ENCODE results near the gene HSPA12A. TPM values are rescaled to one million over a fixed set of nuclear protein-coding genes. Genes with fewer than 3 reads are reported as not detected.

Gene HSPA12A
- total RNA-seq, 2 donors from 2014 or later, result 0.08 TPM; not detected in 1

- H3K27ac Mint-ChIP-seq, result no peak overlapping the region
- H3K27me3 Mint-ChIP-seq, result peaks cover 0 to 5% of the 10 kb centered on the region in 2 donors
- ATAC-seq, result no peak
- no peak for DNase-seq (ENCODE audit: low spot score)
- H3K4me3 Mint-ChIP-seq, result no peak overlapping the region
- no peaks in the 10 kb centered on the region for H3K9me3 Mint-ChIP-seq
- H3K36me3 Mint-ChIP-seq, result no peaks in the 10 kb centered on the region
- H3K4me1 Mint-ChIP-seq (ENCODE audit: low read depth in 2 of 2), result peaks cover 0 to 3% of the 10 kb centered on the region in 2 donors
These were observed 36.8 kb upstream of the HSPA12A start for GRCh38 chr10:116779076-116779687.

- Mint-ChIP-seq H3K9me3 (no peaks in the 10 kb centered on the region), H3K4me3 (no peak overlapping the region), H3K36me3 (no peaks in the 10 kb centered on the region)
These were observed 34.6 kb upstream of the HSPA12A start for GRCh38 chr10:116777006-116777405.

GRCh38 chr10:116775488-116776400 lies 33.4 kb upstream of the HSPA12A start:
- H3K36me3 Mint-ChIP-seq, result no peaks in the 10 kb centered on the region
- no peaks in the 10 kb centered on the region for H3K9me3 Mint-ChIP-seq
- H3K4me1 Mint-ChIP-seq (ENCODE audit: low read depth in 2 of 2), result no peaks in the 10 kb centered on the region
- DNase-seq (ENCODE audit: low spot score) (no peak), ATAC-seq (no peak)
- H3K27ac Mint-ChIP-seq, result no peak overlapping the region
- H3K4me3 Mint-ChIP-seq, result no peak overlapping the region
- peaks cover 0 to 3% of the 10 kb centered on the region in 2 donors for H3K27me3 Mint-ChIP-seq

More at GRCh38 chr10:116777006-116777405, 34.6 kb upstream of the HSPA12A start:
- ATAC-seq (no peak), DNase-seq (ENCODE audit: low spot score) (no peak)
- Mint-ChIP-seq H3K4me1 (ENCODE audit: low read depth in 2 of 2) (no peaks in the 10 kb centered on the region), H3K27ac (no peak overlapping the region), H3K27me3 (peaks cover 0 to 3% of the 10 kb centered on the region in 2 donors)

- no peak for ATAC-seq
- no peaks in the 10 kb centered on the region for H3K36me3 Mint-ChIP-seq
- no peak for DNase-seq (ENCODE audit: low spot score)
- no peak overlapping the region for H3K4me3 Mint-ChIP-seq
- peaks cover 6% of the 10 kb centered on the region in 2 donors for H3K27me3 Mint-ChIP-seq
- H3K4me1 Mint-ChIP-seq (ENCODE audit: low read depth in 2 of 2), result no peaks in the 10 kb centered on the region
- H3K9me3 Mint-ChIP-seq, result no peaks in the 10 kb centered on the region
- no peak overlapping the region for H3K27ac Mint-ChIP-seq
These were observed 32.4 kb upstream of the HSPA12A start for GRCh38 chr10:116774728-116775151.

GRCh38 chr10:116772909-116773705 lies 30.7 kb upstream of the HSPA12A start:
- no peak overlapping the region for H3K27ac Mint-ChIP-seq
- no peak for ATAC-seq

GRCh38 chr10:116771959-116772585 lies 29.7 kb upstream of the HSPA12A start:
- Mint-ChIP-seq H3K9me3 (no peaks in the 10 kb centered on the region), H3K27ac (no peak overlapping the region), H3K4me1 (ENCODE audit: low read depth in 2 of 2) (no peaks in the 10 kb centered on the region), H3K4me3 (no peak overlapping the region), H3K27me3 (peaks cover 8 to 12% of the 10 kb centered on the region in 2 donors), H3K36me3 (no peaks in the 10 kb centered on the region)
- DNase-seq (ENCODE audit: low spot score) (peak; percentile 53), ATAC-seq (peak in 1 of 2 donors; percentile 5)

More at GRCh38 chr10:116772909-116773705, 30.7 kb upstream of the HSPA12A start:
- no peaks in the 10 kb centered on the region for H3K9me3 Mint-ChIP-seq
- no peak overlapping the region for H3K4me3 Mint-ChIP-seq
- no peaks in the 10 kb centered on the region for H3K36me3 Mint-ChIP-seq
- no peaks in the 10 kb centered on the region for H3K4me1 Mint-ChIP-seq (ENCODE audit: low read depth in 2 of 2)
- H3K27me3 Mint-ChIP-seq, result peaks cover 8 to 12% of the 10 kb centered on the region in 2 donors
- peak; percentile 44 for DNase-seq (ENCODE audit: low spot score)

- Mint-ChIP-seq H3K4me1 (ENCODE audit: low read depth in 2 of 2) (no peaks in the 10 kb centered on the region), H3K27me3 (peaks cover 8 to 12% of the 10 kb centered on the region in 2 donors), H3K36me3 (no peaks in the 10 kb centered on the region), H3K27ac (no peak overlapping the region), H3K9me3 (no peaks in the 10 kb centered on the region), H3K4me3 (no peak overlapping the region)
- DNase-seq (ENCODE audit: low spot score) (peak; percentile 53), ATAC-seq (no peak)
These were observed 29.0 kb upstream of the HSPA12A start for GRCh38 chr10:116771101-116771958.

- Mint-ChIP-seq H3K27me3 (peaks cover 12% of the 10 kb centered on the region in 2 donors), H3K4me1 (ENCODE audit: low read depth in 2 of 2) (no peaks in the 10 kb centered on the region), H3K27ac (no peak overlapping the region), H3K36me3 (no peaks in the 10 kb centered on the region), H3K4me3 (no peak overlapping the region), H3K9me3 (no peaks in the 10 kb centered on the region)
- ATAC-seq (no peak), DNase-seq (ENCODE audit: low spot score) (peak; percentile 18)
These were observed 27.9 kb upstream of the HSPA12A start for GRCh38 chr10:116770281-116770680.

GRCh38 chr10:116769791-116770190 lies 27.4 kb upstream of the HSPA12A start:
- DNase-seq (ENCODE audit: low spot score), result peak; percentile 3
- no peak for ATAC-seq
- Mint-ChIP-seq H3K4me3 (no peak overlapping the region), H3K36me3 (no peaks in the 10 kb centered on the region), H3K27ac (no peak overlapping the region), H3K27me3 (peaks cover 9 to 16% of the 10 kb centered on the region in 2 donors), H3K4me1 (ENCODE audit: low read depth in 2 of 2) (no peaks in the 10 kb centered on the region), H3K9me3 (no peaks in the 10 kb centered on the region)

- Mint-ChIP-seq H3K36me3 (no peaks in the 10 kb centered on the region), H3K27ac (no peak overlapping the region), H3K4me1 (ENCODE audit: low read depth in 2 of 2) (no peaks in the 10 kb centered on the region), H3K9me3 (no peaks in the 10 kb centered on the region), H3K4me3 (no peak overlapping the region), H3K27me3 (peaks cover 9 to 20% of the 10 kb centered on the region in 2 donors)
- no peak for ATAC-seq
- peak; percentile 6 for DNase-seq (ENCODE audit: low spot score)
These were observed 27.0 kb upstream of the HSPA12A start for GRCh38 chr10:116769368-116769767.

- DNase-seq (ENCODE audit: low spot score), result no peak
- Mint-ChIP-seq H3K27ac (no peak overlapping the region), H3K9me3 (no peaks in the 10 kb centered on the region), H3K4me1 (ENCODE audit: low read depth in 2 of 2) (no peaks in the 10 kb centered on the region), H3K27me3 (peaks cover 11 to 26% of the 10 kb centered on the region in 2 donors), H3K36me3 (no peaks in the 10 kb centered on the region), H3K4me3 (no peak overlapping the region)
- ATAC-seq, result no peak
These were observed 26.4 kb upstream of the HSPA12A start for GRCh38 chr10:116768786-116769185.

- Mint-ChIP-seq H3K4me3 (no peak overlapping the region), H3K9me3 (no peaks in the 10 kb centered on the region), H3K4me1 (ENCODE audit: low read depth in 2 of 2) (no peaks in the 10 kb centered on the region), H3K27ac (no peak overlapping the region), H3K27me3 (peaks cover 24 to 43% of the 10 kb centered on the region in 2 donors), H3K36me3 (no peaks in the 10 kb centered on the region)
- peak; percentile 50 for DNase-seq (ENCODE audit: low spot score)
- no peak for ATAC-seq
These were observed 24.7 kb upstream of the HSPA12A start for GRCh38 chr10:116766837-116767634.

Measured in natural killer cell treated with Interleukin-12 subunit alpha and Interleukin-12 subunit beta and Interleukin-15 and Interleukin-18, amount 100 ng/mL, for 72 hours (primary cell).